GM20000 (cell line): ENCODE data around the gene TKTL1.
"Not testable (repeated sequence)": the region's sequence is repeated elsewhere in the genome, so short reads cannot be mapped to it uniquely, and the experiment has no call there.

Experiments used
- DNase-seq: peaks from one replicate; pipeline ENCODE4 v3.0.0; 2012; ENCODE audit warnings: low spot score
- CTCF ChIP-seq: IDR thresholded peaks from 2 replicates; pipeline ENCODE4 v1.5.1; 2012; ENCODE audit warnings: mild to moderate bottlenecking, control low read depth; ENCODE audit errors: extremely low read depth, missing control alignments

TKTL1 gene

GRCh38 chrX:154329294-154329693 lies 33.7 kb downstream of the TKTL1 start:
- no peak for TF ChIP-seq CTCF
- no peak for DNase-seq

- TF ChIP-seq CTCF: no peak
- DNase-seq: no peak
Observed at GRCh38 chrX:154332561-154332960, 37.0 kb downstream of the TKTL1 start.

- DNase-seq: no peak
- TF ChIP-seq CTCF: no peak
Observed at GRCh38 chrX:154333116-154333515, 37.5 kb downstream of the TKTL1 start.

GRCh38 chrX:154333837-154334271 lies 38.3 kb downstream of the TKTL1 start:
- DNase-seq: peak; percentile 54
- TF ChIP-seq CTCF: no peak

- no peak for DNase-seq
- no peak for TF ChIP-seq CTCF
Observed at GRCh38 chrX:154334496-154334895, 38.9 kb downstream of the TKTL1 start.

- not testable (repeated sequence) for DNase-seq
Observed at GRCh38 chrX:154341399-154342298, 46.1 kb downstream of the TKTL1 start.

GRCh38 chrX:154343063-154343462 lies 47.5 kb downstream of the TKTL1 start:
- DNase-seq: not testable (repeated sequence)

GRCh38 chrX:154343620-154344019 lies 48.0 kb downstream of the TKTL1 start:
- DNase-seq: not testable (repeated sequence)

- no peak for DNase-seq
- TF ChIP-seq CTCF: no peak
Observed at GRCh38 chrX:154348114-154348531, 52.5 kb downstream of the TKTL1 start.
